Keratinocyte (primary cell): ENCODE measurements around the gene SLC6A19. TPM values are rescaled to one million over a fixed set of nuclear protein-coding genes. Genes with fewer than 3 reads are reported as not detected.

ENCODE experiments used
- DNase-seq: peaks from one replicate; pipeline ENCODE4 v3.0.0-alpha.2; 2011; ENCODE audit warnings: low read depth, missing footprints, low spot score
- FAIRE-seq: peaks from 2 replicates; lab custom pipeline; 2011; peaks lifted over from hg19 to GRCh38; lab: Jason Lieb, UNC
- H2AFZ ChIP-seq: 2 replicates; pipeline ENCODE4 v1.6.0; 2012; ENCODE audit warnings: low read length, control low read depth, inconsistent platforms; ENCODE audit not compliant: control insufficient read depth
- H3K27ac ChIP-seq: 2 replicates; pipeline ENCODE4 v1.5.1; 2011; ENCODE audit warnings: low read length; ENCODE audit not compliant: control insufficient read depth, insufficient read depth
- H3K27me3 ChIP-seq: 3 replicates; pipeline ENCODE4 v1.6.0; 2011; ENCODE audit warnings: low read length; ENCODE audit not compliant: control insufficient read depth, insufficient read depth; ENCODE audit errors: extremely low read depth
- H3K36me3 ChIP-seq, 2 experiments: 2 replicates in 1 of 2; 3 replicates in 1 of 2; pipeline ENCODE4 v1.5.1; 2011; ENCODE audit warnings: low read length in 2 of 2, mild to moderate bottlenecking in 1 of 2; ENCODE audit not compliant: control insufficient read depth in 2 of 2, insufficient read depth in 2 of 2; ENCODE audit errors: extremely low read depth in 1 of 2
- H3K4me1 ChIP-seq: 3 replicates; pipeline ENCODE4 v1.5.1; 2011; ENCODE audit warnings: low read length; ENCODE audit not compliant: control insufficient read depth, insufficient read depth; ENCODE audit errors: extremely low read depth
- H3K4me2 ChIP-seq: 3 replicates; pipeline ENCODE4 v1.6.0; 2011; ENCODE audit warnings: low read depth, low read length; ENCODE audit not compliant: control insufficient read depth, insufficient read depth; ENCODE audit errors: extremely low read depth
- H3K4me3 ChIP-seq, 3 experiments: fragments of 200-600 bp in 1 of 3; sonication (generic) in 1 of 3; 2 replicates in 2 of 3; 3 replicates in 1 of 3; pipeline ENCODE4 v1.5.1; 2011 to 2016; ENCODE audit warnings: low read length in 3 of 3, mild to moderate bottlenecking in 3 of 3, control low read depth in 2 of 3, inconsistent platforms in 1 of 3, low read depth in 1 of 3, mixed read lengths in 1 of 3, mixed run types in 1 of 3, moderate library complexity in 1 of 3; ENCODE audit not compliant: control insufficient read depth in 2 of 3, insufficient read depth in 2 of 3; ENCODE audit errors: extremely low read depth in 1 of 3
- H3K79me2 ChIP-seq: 2 replicates; pipeline ENCODE4 v1.6.0; 2012; ENCODE audit warnings: low read length; ENCODE audit not compliant: control insufficient read depth, insufficient read depth
- H3K9ac ChIP-seq: 3 replicates; pipeline ENCODE4 v1.6.0; 2011; ENCODE audit warnings: low read length; ENCODE audit not compliant: control insufficient read depth, insufficient read depth; ENCODE audit errors: extremely low read depth
- H3K9me1 ChIP-seq: 3 replicates; pipeline ENCODE4 v1.6.0; 2011; ENCODE audit warnings: low read length; ENCODE audit not compliant: control insufficient read depth, insufficient read depth; ENCODE audit errors: extremely low read depth
- H3K9me3 ChIP-seq: 2 replicates; pipeline ENCODE4 v1.5.1; 2012; ENCODE audit warnings: low read depth, low read length; ENCODE audit not compliant: control insufficient read depth
- H4K20me1 ChIP-seq: 3 replicates; pipeline ENCODE4 v1.6.0; 2011; ENCODE audit warnings: low read length; ENCODE audit not compliant: control insufficient read depth, insufficient read depth; ENCODE audit errors: extremely low read depth
- CTCF ChIP-seq, 3 experiments: IDR thresholded peaks in 1 of 3; conservative IDR thresholded peaks in 1 of 3; optimal IDR thresholded peaks in 1 of 3; 2 replicates in 2 of 3; 3 replicates in 1 of 3; pipeline versions ENCODE3 to v1.5.1; 2011; ENCODE audit warnings: low read length in 3 of 3, mild to moderate bottlenecking in 3 of 3, moderate library complexity in 2 of 3, control low read depth in 1 of 3, inconsistent platforms in 1 of 3; ENCODE audit not compliant: insufficient read depth in 2 of 3; ENCODE audit errors: extremely low read depth in 1 of 3
- EZH2 ChIP-seq: IDR thresholded peaks from one replicate; pipeline ENCODE4 v1.6.1; 2012; ENCODE audit warnings: inconsistent platforms, mild to moderate bottlenecking, low read length, moderate library complexity
- dilution Hi-C: fragments of 300-500 bp; cut with MboI; formaldehyde crosslinking; loops from one replicate; pipeline ENCODE4 v1.7.0; 2020; ENCODE audit warnings: low sequenced_read_pairs; ENCODE audit not compliant: extremely low pct_ligation_motif_present
- polyA plus RNA-seq, 5 experiments: library from polyadenylated mRNA; depleted of rRNA in 3 of 5; stranded (reverse) in 3 of 5; stranded (forward) in 1 of 5; unstranded in 1 of 5; fragments of >200 nt; gene quantifications; 1 replicate in 1 of 5; 2 replicates in 3 of 5; 3 replicates in 1 of 5; pipeline versions ENCODE4 v1.2.1 to v1.2.3, GENCODE V29; 2011 to 2012; ENCODE audit warnings: missing spikeins in 2 of 5, low read depth in 1 of 5, low replicate concordance in 1 of 5

SLC6A19 gene
- polyA plus RNA-seq, 1 donor (not counting 4 experiments of a cell fraction or from before 2014, with no cell fraction given): not detected

GRCh38 chr5:1242733-1243486 lies 41.5 kb downstream of the SLC6A19 start:
- DNase-seq (no peak), FAIRE-seq (no peak)
- no peak overlapping the region for H3K27ac ChIP-seq
- no peaks in the 10 kb centered on the region for H4K20me1 ChIP-seq
- no peaks in the 10 kb centered on the region for H3K36me3 ChIP-seq
- no peaks in the 10 kb centered on the region for H3K9me1 ChIP-seq
- H3K4me1 ChIP-seq: no peaks in the 10 kb centered on the region
- no peak overlapping the region for H3K9ac ChIP-seq
- dilution Hi-C loops: no loop called here
- no peak for TF ChIP-seq EZH2
- H3K4me3 ChIP-seq: no peak overlapping the region
- H3K4me2 ChIP-seq: no peak overlapping the region
- peaks cover 18% of the 10 kb centered on the region for H3K27me3 ChIP-seq
- H3K79me2 ChIP-seq: no peaks in the 10 kb centered on the region
- H2AFZ ChIP-seq: no peak overlapping the region
- H3K9me3 ChIP-seq: no peaks in the 10 kb centered on the region

- H3K27ac ChIP-seq: no peak overlapping the region
- no peaks in the 10 kb centered on the region for H3K36me3 ChIP-seq
- no peak overlapping the region for H3K4me3 ChIP-seq
- peaks cover 18% of the 10 kb centered on the region for H3K27me3 ChIP-seq
- H3K9me1 ChIP-seq: no peaks in the 10 kb centered on the region
- DNase-seq: no peak
- no peak overlapping the region for H3K4me2 ChIP-seq
- TF ChIP-seq CTCF (optimal IDR thresholded peaks at IDR 0.05 in 1 of 3, IDR thresholded peaks at IDR 0.05 in 1 of 3, conservative IDR thresholded peaks at IDR 0.05 in 1 of 3; ENCODE audit: extremely low read depth in 1 of 3, insufficient read depth in 2 of 3, low read length in 3 of 3) (no peak), EZH2 (no peak)
- H3K9ac ChIP-seq: no peak overlapping the region
- dilution Hi-C loops: no loop called here
- no peaks in the 10 kb centered on the region for H3K4me1 ChIP-seq
- H3K9me3 ChIP-seq: no peaks in the 10 kb centered on the region
- H3K79me2 ChIP-seq: no peaks in the 10 kb centered on the region
- no peaks in the 10 kb centered on the region for H4K20me1 ChIP-seq
- H2AFZ ChIP-seq: no peak overlapping the region
- FAIRE-seq: no peak
Observed at GRCh38 chr5:1243487-1244130, 42.2 kb downstream of the SLC6A19 start.
